ENCODE data around the gene S100A5. TPM values are rescaled to one million over a fixed set of nuclear protein-coding genes. Genes with fewer than 3 reads are reported as not detected.

S100A5 gene
- total and polyA plus RNA-seq, 10 of the 15 experiments (the other 5 are each of a cell fraction or from before 2014, with no cell fraction given), result 0.47 to 0.75 (median 0.56) TPM; not detected in 6

GRCh38 chr1:153545067-153546055 is 4.6 kb upstream of the S100A5 start, which contains the start of gene S100A4 (continued):
- TF ChIP-seq MLLT1 (IDR thresholded peaks at IDR 0.05) (no peak), NFXL1 (IDR thresholded peaks at IDR 0.05; ENCODE audit: borderline replicate concordance) (no peak), IKZF1 (conservative IDR thresholded peaks at IDR 0.05) (0 out of 2 replicates have a peak, but pooled peaks have one; percentile 7), EED (IDR thresholded peaks at IDR 0.05; ENCODE audit: low read depth) (peak; percentile 30; the same call in 1 of the 2 replicates), MTA2 (IDR thresholded peaks at IDR 0.05; ENCODE audit: low read depth) (0 out of 2 replicates have a peak, but pooled peaks have one; percentile 5), FOXK2 (IDR thresholded peaks at IDR 0.05) (peak; percentile 85), TAF1 (IDR thresholded peaks at IDR 0.05; ENCODE audit: borderline replicate concordance, low read depth, low read length) (no peak), RBBP5 (conservative IDR thresholded peaks at IDR 0.05) (no peak), HDAC2 (IDR thresholded peaks at IDR 0.05) (no peak), EZH2 (IDR thresholded peaks at IDR 0.05; ENCODE audit: borderline replicate concordance, control insufficient read depth, low read depth, low read length) (no peak), STAT3 (IDR thresholded peaks at IDR 0.05; ENCODE audit: low read depth, low read length) (no peak), IKZF2 (IDR thresholded peaks at IDR 0.05) (0 out of 4 replicates have a peak, but pooled peaks have one; percentile 13), ATF7 (IDR thresholded peaks at IDR 0.05; ENCODE audit: low read depth) (peak; percentile 79), POLR2A (IDR thresholded peaks at IDR 0.05; ENCODE audit: low read depth, low read length) (peak; percentile 58; the same call in 1 of the 2 replicates), ZNF24 (IDR thresholded peaks at IDR 0.05) (no peak), EGR1 (IDR thresholded peaks at IDR 0.05; ENCODE audit: borderline replicate concordance in 1 of 2, low read depth in 2 of 2, low read length in 2 of 2) (0 out of 3 replicates have a peak, but pooled peaks of 1 of the 2 experiments have one; percentile 47), TCF3 (IDR thresholded peaks at IDR 0.05; ENCODE audit: borderline replicate concordance, insufficient read depth, low read depth, low read length) (no peak), MEF2B (IDR thresholded peaks at IDR 0.05; ENCODE audit: partially characterized antibody, poor library complexity, severe bottlenecking) (no peak), KLF5 (IDR thresholded peaks at IDR 0.05; ENCODE audit: partially characterized antibody) (peak; percentile 56), HSF1 (IDR thresholded peaks at IDR 0.05; ENCODE audit: low read depth, low read length) (no peak), WRNIP1 (IDR thresholded peaks at IDR 0.05; ENCODE audit: borderline replicate concordance, low read depth, low read length) (no peak), EP300 (IDR thresholded peaks at IDR 0.05; ENCODE audit: borderline replicate concordance in 1 of 2, control insufficient read depth in 1 of 2, low read depth in 2 of 2, low read length in 2 of 2) (no peak), GATAD2B (conservative IDR thresholded peaks at IDR 0.05; ENCODE audit: low read depth) (peak; percentile 62), YBX1 (IDR thresholded peaks at IDR 0.05) (no peak), NFYA (IDR thresholded peaks at IDR 0.05; ENCODE audit: borderline replicate concordance, low read depth, low read length) (no peak), KDM1A (IDR thresholded peaks at IDR 0.05; ENCODE audit: borderline replicate concordance) (no peak)

Data from GM12878 (cell line).